Stimulated activated CD8-positive, alpha-beta memory T cell treated with anti-CD3 and anti-CD28 coated beads, Interleukin-2, amount 100 ng/mL, for 48 hours (primary cell): ENCODE results near the gene ARID3A.

Experiments
- DNase-seq, 2 donors: peaks; one replicate each; pipeline ENCODE4 v3.0.0-alpha.2; 2020; ENCODE audit warnings: low read depth in 2 of 2

ARID3A gene

GRCh38 chr19:989381-990081, 63.7 kb downstream of the ARID3A start:
- DNase-seq = no peak

- DNase-seq = no peak
These were observed 64.3 kb downstream of the ARID3A start for GRCh38 chr19:990119-990571.

GRCh38 chr19:990746-991145, 64.9 kb downstream of the ARID3A start:
- no peak for DNase-seq

DNA sequence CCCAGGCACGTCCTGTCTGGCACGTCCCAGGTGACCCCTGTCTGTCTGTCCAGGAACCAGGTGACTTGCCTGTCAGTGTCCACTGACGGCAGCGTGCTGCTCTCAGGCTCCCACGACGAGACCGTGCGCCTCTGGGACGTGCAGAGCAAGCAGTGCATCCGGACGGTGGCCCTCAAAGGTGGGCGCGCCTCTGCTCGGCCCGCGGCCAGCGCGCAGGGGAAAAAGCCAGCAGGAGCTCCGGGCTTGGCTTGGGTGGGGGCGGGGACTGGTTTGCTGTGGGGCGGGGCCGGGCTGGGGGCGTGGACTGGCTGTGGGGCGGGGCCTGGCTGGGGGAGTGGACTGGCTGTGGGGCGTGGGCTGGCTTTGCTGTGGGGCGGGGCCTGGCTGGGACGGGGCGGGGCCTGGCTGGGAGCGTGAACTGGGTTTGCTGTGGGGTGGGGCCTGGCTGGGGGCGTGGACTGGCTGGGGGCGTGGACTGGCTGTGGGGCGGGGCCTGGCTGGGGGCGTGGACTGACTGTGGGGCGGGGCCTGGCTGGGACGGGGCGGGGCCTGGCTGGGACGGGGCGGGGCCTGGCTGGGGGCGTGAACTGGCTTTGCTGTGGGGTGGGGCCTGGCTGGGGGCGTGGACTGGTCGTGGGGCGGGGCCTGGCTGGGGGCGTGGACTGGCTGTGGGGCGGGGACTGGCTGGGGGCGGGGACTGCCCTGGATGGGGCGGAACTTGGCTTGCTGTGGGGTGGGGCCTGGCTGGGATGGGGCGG, 65.5 kb downstream of the ARID3A start:
- peak; percentile 64 to 73 for DNase-seq

- DNase-seq = no peak
These were observed 66.3 kb downstream of the ARID3A start for GRCh38 chr19:991932-992669.

GRCh38 chr19:992670-993055, 66.8 kb downstream of the ARID3A start:
- no peak for DNase-seq

DNA sequence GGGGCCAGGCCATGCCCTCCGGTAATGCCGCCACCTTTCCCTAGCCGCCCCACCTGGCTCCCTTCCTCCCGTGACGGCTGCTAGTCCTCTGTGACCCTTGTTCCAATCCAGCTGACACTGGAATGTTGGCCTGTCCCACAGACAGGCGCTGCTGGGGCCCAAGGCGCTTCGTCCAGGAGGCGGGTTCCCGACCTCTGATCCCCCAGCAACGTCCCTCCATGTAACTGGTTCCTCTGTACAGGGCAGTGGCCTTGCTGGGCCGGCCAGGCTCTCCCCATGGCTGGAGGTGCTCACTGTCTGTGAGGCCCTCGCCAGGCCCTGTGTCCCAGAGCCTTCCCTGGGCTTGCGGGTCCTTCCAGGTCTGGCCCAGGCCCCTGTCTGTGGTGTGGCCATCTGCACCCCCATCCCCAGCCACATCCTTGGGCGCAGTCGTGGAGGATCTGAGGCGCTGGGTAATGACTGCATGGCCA, 67.6 kb downstream of the ARID3A start:
- DNase-seq = no peak

DNA sequence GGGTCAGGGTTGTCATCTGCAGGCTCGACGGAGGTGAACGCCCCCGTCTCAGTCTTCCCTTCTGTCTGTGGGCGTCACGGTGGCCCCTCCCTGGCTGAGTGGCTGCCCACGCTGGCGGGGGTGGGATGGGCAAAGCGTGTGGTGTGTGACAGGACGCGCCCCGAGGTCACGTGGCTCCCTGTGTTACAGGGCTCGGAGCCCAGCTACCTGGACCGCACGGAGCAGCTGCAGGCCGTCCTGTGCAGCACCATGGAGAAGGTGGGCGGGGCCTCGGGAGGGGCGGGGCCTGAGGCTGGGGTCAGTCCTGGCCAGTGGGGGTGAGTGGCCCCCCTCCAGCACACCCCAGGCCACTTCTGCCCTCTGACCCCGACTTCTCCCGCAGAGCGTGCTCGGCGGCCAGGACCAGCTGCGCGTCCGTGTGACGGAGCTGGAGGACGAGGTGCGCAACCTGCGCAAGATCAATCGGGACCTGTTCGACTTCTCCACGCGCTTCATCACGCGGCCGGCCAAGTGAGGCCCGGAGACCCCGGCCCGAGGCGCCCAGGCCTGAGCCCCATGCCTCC, 68.1 kb downstream of the ARID3A start:
- DNase-seq = no peak

- no peak for DNase-seq
These were observed 68.7 kb downstream of the ARID3A start for GRCh38 chr19:994516-994915.

- DNase-seq = no peak
These were observed 69.4 kb downstream of the ARID3A start for GRCh38 chr19:995051-995827.

DNA sequence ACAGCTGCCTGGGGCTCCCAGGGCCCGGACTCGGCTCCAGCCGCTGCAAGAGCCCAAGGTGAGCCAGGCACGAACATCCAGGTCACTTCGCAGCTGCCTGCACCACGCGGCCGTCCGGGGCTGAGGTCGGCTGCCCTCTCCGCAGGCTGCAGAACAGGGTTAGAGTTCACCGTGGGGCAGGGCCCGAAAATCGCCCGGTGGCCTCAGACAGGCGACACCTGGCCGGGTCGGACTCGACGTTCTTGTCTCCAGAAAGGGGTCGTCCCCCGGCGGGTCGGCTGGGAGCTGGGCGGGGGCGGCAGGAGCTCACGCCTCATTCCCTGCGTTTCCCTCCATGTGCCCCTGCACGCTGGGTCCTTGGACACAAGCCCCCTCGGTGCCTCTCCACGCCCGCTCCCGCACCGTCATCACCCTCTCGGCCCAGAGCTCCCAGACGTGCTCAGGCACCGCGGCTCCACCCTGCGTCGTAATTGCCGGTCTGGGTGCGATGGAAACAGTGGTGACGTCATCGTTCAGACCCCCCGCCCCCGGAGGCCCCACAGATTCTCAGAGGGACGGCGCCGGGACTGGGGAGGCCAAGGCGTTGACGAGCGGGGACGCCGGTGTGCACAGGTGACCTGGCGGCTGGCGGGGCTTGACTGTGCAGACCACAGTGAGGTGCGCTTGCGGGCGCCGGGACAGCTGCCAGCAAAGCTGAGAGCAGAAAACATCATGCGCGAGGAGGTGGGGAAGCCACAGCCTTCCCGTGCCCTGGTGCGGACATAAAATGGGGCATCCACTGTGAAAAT, 70.4 kb downstream of the ARID3A start:
- DNase-seq = peak; percentile 48 to 58

GRCh38 chr19:998064-998463, 72.2 kb downstream of the ARID3A start:
- DNase-seq = no peak

- no peak for DNase-seq
These were observed 73.5 kb downstream of the ARID3A start for GRCh38 chr19:999379-999719.

DNA sequence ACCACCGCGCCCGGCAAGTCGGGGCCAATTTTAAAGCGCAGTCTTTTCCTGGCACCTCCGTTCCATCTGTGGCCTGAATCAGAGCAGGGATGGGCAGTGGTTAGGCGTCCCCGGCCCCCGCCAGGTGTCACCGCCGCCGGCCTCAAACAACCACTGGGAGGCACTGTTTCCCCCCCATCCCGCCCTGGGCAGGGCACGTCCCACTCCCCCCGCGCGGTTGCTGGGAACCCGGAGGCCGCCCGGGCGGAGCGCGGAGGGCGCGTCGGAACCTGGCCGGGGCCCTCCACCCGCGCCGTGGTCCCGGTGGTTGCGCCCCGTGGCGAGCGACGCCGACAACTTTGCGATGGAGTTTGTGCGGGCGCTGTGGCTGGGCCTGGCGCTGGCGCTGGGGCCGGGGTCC, 74.3 kb downstream of the ARID3A start, which contains the start of gene GRIN3B:
TSS of gene GRIN3B (plus strand) at position 325 of the 400 bp plus-strand sequence. CDS start at position 344, 19 bp downstream.
- peak; percentile 61 to 68 for DNase-seq

GRCh38 chr19:1000591-1001537, 75.0 kb downstream of the ARID3A start:
- no peak for DNase-seq

DNA sequence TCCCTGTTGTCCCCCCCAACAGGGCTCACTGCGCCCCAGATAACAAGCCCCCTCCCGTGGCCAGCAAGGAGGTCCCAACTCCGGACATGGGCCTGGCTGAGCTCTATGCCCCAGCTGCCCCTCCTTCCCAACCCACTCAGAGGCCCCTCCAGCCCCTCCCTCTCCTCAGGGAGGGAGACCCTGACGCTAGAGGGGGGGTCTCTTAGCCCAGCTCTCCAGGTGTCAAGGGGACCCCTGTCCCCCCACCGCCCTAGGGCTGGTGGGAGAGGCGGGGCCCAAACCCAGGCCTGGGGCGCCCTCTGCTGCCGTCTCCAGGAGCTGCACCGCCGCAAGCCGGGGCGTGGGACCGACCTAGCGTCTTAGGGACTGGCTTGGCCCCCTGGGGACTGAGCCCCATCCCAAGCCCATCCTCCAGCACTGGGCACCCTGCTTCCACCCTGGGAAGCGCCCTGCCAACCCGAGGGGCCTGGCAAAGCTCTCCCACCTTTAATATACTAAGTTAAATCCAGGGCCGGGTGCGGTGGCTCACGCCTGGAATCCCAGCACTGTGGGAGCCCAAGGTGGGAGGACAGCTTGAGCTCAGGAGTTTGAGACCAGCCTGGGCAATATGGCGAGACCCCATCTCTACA, 75.8 kb downstream of the ARID3A start:
- DNase-seq = peak; percentile 57 to 65

DNA sequence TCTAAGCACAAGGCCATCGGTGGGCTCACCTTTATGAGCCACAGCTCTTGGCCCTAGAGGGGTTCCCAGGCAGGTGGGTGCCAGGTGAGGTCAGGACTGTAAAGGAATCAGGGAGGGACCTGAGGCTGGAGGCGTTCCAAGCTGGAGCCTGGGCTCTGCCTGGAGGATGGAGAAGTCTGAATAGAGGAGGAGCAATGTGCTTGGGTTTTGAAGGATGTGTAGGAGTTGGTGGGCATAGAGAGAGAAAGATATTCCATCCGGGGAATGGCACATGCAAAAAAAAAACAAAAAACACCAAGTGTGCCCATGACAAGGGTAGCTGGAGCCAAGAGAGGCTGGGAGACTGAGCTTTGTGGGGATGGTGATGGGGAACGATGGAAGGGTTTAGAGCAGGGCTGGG, 76.8 kb downstream of the ARID3A start:
- DNase-seq = no peak

DNA sequence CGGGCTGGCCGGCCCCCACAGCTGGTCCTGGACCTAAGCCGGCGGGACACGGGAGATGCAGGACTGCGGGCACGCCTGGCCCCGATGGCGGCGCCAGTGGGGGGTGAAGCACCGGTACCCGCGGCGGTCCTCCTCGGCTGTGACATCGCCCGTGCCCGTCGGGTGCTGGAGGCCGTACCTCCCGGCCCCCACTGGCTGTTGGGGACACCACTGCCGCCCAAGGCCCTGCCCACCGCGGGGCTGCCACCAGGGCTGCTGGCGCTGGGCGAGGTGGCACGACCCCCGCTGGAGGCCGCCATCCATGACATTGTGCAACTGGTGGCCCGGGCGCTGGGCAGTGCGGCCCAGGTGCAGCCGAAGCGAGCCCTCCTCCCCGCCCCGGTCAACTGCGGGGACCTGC, 77.4 kb downstream of the ARID3A start:
- DNase-seq = no peak
